Keratinocyte (primary cell): Measurements from ENCODE around the gene CLSTN1. TPM values are rescaled to one million over a fixed set of nuclear protein-coding genes. Genes with fewer than 3 reads are reported as not detected.

Experiments used
- DNase-seq: peaks from one replicate; pipeline ENCODE4 v3.0.0-alpha.2; 2011; ENCODE audit warnings: low read depth, missing footprints, low spot score
- FAIRE-seq: peaks from 2 replicates; lab custom pipeline; 2011; peaks lifted over from hg19 to GRCh38; lab: Jason Lieb, UNC
- H2AFZ ChIP-seq: 2 replicates; pipeline ENCODE4 v1.6.0; 2012; ENCODE audit warnings: low read length, control low read depth, inconsistent platforms; ENCODE audit not compliant: control insufficient read depth
- H3K27ac ChIP-seq: 2 replicates; pipeline ENCODE4 v1.5.1; 2011; ENCODE audit warnings: low read length; ENCODE audit not compliant: control insufficient read depth, insufficient read depth
- H3K27me3 ChIP-seq: 3 replicates; pipeline ENCODE4 v1.6.0; 2011; ENCODE audit warnings: low read length; ENCODE audit not compliant: control insufficient read depth, insufficient read depth; ENCODE audit errors: extremely low read depth
- H3K36me3 ChIP-seq, 2 experiments: 2 replicates in 1 of 2; 3 replicates in 1 of 2; pipeline ENCODE4 v1.5.1; 2011; ENCODE audit warnings: low read length in 2 of 2, mild to moderate bottlenecking in 1 of 2; ENCODE audit not compliant: control insufficient read depth in 2 of 2, insufficient read depth in 2 of 2; ENCODE audit errors: extremely low read depth in 1 of 2
- H3K4me1 ChIP-seq: 3 replicates; pipeline ENCODE4 v1.5.1; 2011; ENCODE audit warnings: low read length; ENCODE audit not compliant: control insufficient read depth, insufficient read depth; ENCODE audit errors: extremely low read depth
- H3K4me2 ChIP-seq: 3 replicates; pipeline ENCODE4 v1.6.0; 2011; ENCODE audit warnings: low read depth, low read length; ENCODE audit not compliant: control insufficient read depth, insufficient read depth; ENCODE audit errors: extremely low read depth
- H3K4me3 ChIP-seq, 3 experiments: fragments of 200-600 bp in 1 of 3; sonication (generic) in 1 of 3; 2 replicates in 2 of 3; 3 replicates in 1 of 3; pipeline ENCODE4 v1.5.1; 2011 to 2016; ENCODE audit warnings: low read length in 3 of 3, mild to moderate bottlenecking in 3 of 3, control low read depth in 2 of 3, inconsistent platforms in 1 of 3, low read depth in 1 of 3, mixed read lengths in 1 of 3, mixed run types in 1 of 3, moderate library complexity in 1 of 3; ENCODE audit not compliant: control insufficient read depth in 2 of 3, insufficient read depth in 2 of 3; ENCODE audit errors: extremely low read depth in 1 of 3
- H3K79me2 ChIP-seq: 2 replicates; pipeline ENCODE4 v1.6.0; 2012; ENCODE audit warnings: low read length; ENCODE audit not compliant: control insufficient read depth, insufficient read depth
- H3K9ac ChIP-seq: 3 replicates; pipeline ENCODE4 v1.6.0; 2011; ENCODE audit warnings: low read length; ENCODE audit not compliant: control insufficient read depth, insufficient read depth; ENCODE audit errors: extremely low read depth
- H3K9me1 ChIP-seq: 3 replicates; pipeline ENCODE4 v1.6.0; 2011; ENCODE audit warnings: low read length; ENCODE audit not compliant: control insufficient read depth, insufficient read depth; ENCODE audit errors: extremely low read depth
- H3K9me3 ChIP-seq: 2 replicates; pipeline ENCODE4 v1.5.1; 2012; ENCODE audit warnings: low read depth, low read length; ENCODE audit not compliant: control insufficient read depth
- H4K20me1 ChIP-seq: 3 replicates; pipeline ENCODE4 v1.6.0; 2011; ENCODE audit warnings: low read length; ENCODE audit not compliant: control insufficient read depth, insufficient read depth; ENCODE audit errors: extremely low read depth
- EZH2 ChIP-seq: IDR thresholded peaks from one replicate; pipeline ENCODE4 v1.6.1; 2012; ENCODE audit warnings: inconsistent platforms, mild to moderate bottlenecking, low read length, moderate library complexity
- dilution Hi-C: fragments of 300-500 bp; cut with MboI; formaldehyde crosslinking; loops from one replicate; pipeline ENCODE4 v1.7.0; 2020; ENCODE audit warnings: low sequenced_read_pairs; ENCODE audit not compliant: extremely low pct_ligation_motif_present
- polyA plus RNA-seq, 5 experiments: library from polyadenylated mRNA; depleted of rRNA in 3 of 5; stranded (reverse) in 3 of 5; stranded (forward) in 1 of 5; unstranded in 1 of 5; fragments of >200 nt; gene quantifications; 1 replicate in 1 of 5; 2 replicates in 3 of 5; 3 replicates in 1 of 5; pipeline versions ENCODE4 v1.2.1 to v1.2.3, GENCODE V29; 2011 to 2012; ENCODE audit warnings: missing spikeins in 2 of 5, low read depth in 1 of 5, low replicate concordance in 1 of 5
- TF ChIP-seq, protein P1 (sequence below), 3 experiments: IDR thresholded peaks in 1 of 3; conservative IDR thresholded peaks in 1 of 3; optimal IDR thresholded peaks in 1 of 3; 2 replicates in 2 of 3; 3 replicates in 1 of 3; pipeline versions ENCODE3 to v1.5.1; 2011; ENCODE audit warnings: low read length in 3 of 3, mild to moderate bottlenecking in 3 of 3, moderate library complexity in 2 of 3, control low read depth in 1 of 3, inconsistent platforms in 1 of 3; ENCODE audit not compliant: insufficient read depth in 2 of 3; ENCODE audit errors: extremely low read depth in 1 of 3

CLSTN1 gene
- polyA plus RNA-seq, 1 donor (not counting 4 experiments of a cell fraction or from before 2014, with no cell fraction given), result 90.3 TPM

DNA sequence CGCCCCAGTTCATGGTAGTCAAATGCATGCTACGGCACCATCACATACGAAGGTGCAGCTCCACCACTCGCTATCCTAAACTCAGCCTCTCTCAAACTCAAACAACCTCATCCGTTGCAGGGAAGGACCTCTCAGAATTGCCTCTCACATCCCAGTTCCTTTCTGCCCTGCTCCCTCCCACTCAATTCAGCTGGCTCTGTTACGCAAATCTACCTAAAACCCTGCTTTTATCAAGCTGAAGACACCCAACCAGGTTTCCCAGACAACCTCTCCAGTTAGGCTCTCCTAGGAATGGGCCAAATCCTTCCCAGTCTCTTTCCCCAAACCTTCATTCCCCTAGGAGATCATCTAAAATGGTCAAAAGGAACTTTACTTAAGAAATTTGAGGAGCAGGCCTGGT is 62.9 kb downstream of the CLSTN1 start:
- H3K27me3 ChIP-seq, result no peaks in the 10 kb centered on the region
- H2AFZ ChIP-seq, result no peak overlapping the region
- FAIRE-seq, result no peak
- no peak overlapping the region for H3K9ac ChIP-seq
- no peak overlapping the region for H3K4me3 ChIP-seq
- no peak for TF ChIP-seq EZH2
- TF ChIP-seq, protein P1, sequence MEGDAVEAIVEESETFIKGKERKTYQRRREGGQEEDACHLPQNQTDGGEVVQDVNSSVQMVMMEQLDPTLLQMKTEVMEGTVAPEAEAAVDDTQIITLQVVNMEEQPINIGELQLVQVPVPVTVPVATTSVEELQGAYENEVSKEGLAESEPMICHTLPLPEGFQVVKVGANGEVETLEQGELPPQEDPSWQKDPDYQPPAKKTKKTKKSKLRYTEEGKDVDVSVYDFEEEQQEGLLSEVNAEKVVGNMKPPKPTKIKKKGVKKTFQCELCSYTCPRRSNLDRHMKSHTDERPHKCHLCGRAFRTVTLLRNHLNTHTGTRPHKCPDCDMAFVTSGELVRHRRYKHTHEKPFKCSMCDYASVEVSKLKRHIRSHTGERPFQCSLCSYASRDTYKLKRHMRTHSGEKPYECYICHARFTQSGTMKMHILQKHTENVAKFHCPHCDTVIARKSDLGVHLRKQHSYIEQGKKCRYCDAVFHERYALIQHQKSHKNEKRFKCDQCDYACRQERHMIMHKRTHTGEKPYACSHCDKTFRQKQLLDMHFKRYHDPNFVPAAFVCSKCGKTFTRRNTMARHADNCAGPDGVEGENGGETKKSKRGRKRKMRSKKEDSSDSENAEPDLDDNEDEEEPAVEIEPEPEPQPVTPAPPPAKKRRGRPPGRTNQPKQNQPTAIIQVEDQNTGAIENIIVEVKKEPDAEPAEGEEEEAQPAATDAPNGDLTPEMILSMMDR (optimal IDR thresholded peaks at IDR 0.05 in 1 of 3, IDR thresholded peaks at IDR 0.05 in 1 of 3, conservative IDR thresholded peaks at IDR 0.05 in 1 of 3; ENCODE audit: extremely low read depth in 1 of 3, insufficient read depth in 2 of 3, low read length in 3 of 3), result no peak
- dilution Hi-C loops, result no loop called here
- peaks cover 6 to 17% of the 10 kb centered on the region in 2 experiments for H3K36me3 ChIP-seq
- no peaks in the 10 kb centered on the region for H3K9me3 ChIP-seq
- peaks cover 24% of the 10 kb centered on the region for H3K4me1 ChIP-seq
- peaks cover 93% of the 10 kb centered on the region for H3K79me2 ChIP-seq
- H4K20me1 ChIP-seq, result peaks cover 2% of the 10 kb centered on the region
- DNase-seq, result no peak
- no peak overlapping the region for H3K4me2 ChIP-seq
- no peak overlapping the region for H3K27ac ChIP-seq
- H3K9me1 ChIP-seq, result no peaks in the 10 kb centered on the region

DNA sequence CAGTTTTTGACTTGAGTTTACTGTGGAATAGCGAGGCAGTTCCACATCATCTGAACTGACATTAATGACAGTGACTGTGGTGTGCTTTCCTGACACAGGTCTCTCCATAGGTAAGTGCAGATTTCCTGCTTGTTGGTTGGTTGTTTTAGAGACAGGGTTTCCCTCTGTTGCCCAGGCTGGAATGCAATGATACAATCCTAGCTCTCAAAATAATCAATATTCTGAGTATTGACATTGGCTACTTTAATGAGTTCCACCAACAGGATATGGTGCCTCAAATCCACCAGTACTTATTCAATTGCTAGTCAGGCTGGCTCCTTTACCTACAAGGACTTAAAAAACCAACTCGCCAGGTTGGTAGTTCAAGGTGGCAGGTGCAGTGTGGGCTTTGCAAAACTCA is 63.8 kb downstream of the CLSTN1 start:
- dilution Hi-C loops, result no loop called here
- Histone ChIP-seq H3K79me2 (peaks cover 93% of the 10 kb centered on the region), H3K9me3 (no peaks in the 10 kb centered on the region), H3K9ac (no peak overlapping the region), H3K4me3 (no peak overlapping the region), H3K4me2 (no peak overlapping the region), H3K27me3 (no peaks in the 10 kb centered on the region), H2AFZ (no peak overlapping the region), H4K20me1 (peaks cover 2% of the 10 kb centered on the region), H3K27ac (no peak overlapping the region), H3K36me3 (peaks cover 9 to 21% of the 10 kb centered on the region in 2 experiments), H3K9me1 (no peaks in the 10 kb centered on the region), H3K4me1 (peaks cover 20% of the 10 kb centered on the region)
- no peak for DNase-seq
- peak; percentile 34 for FAIRE-seq
- TF ChIP-seq, protein P1 (optimal IDR thresholded peaks at IDR 0.05 in 1 of 3, IDR thresholded peaks at IDR 0.05 in 1 of 3, conservative IDR thresholded peaks at IDR 0.05 in 1 of 3; ENCODE audit: extremely low read depth in 1 of 3, insufficient read depth in 2 of 3, low read length in 3 of 3), result no peak
- no peak for TF ChIP-seq EZH2
